Activated T-cell treated with anti-CD3 and anti-CD28 coated beads for 4 hours (primary cell): ENCODE data around the gene POLR2E.

Experiments
- DNase-seq: peaks from one replicate; pipeline ENCODE4 v3.0.0-alpha.2; 2020

POLR2E gene

DNA sequence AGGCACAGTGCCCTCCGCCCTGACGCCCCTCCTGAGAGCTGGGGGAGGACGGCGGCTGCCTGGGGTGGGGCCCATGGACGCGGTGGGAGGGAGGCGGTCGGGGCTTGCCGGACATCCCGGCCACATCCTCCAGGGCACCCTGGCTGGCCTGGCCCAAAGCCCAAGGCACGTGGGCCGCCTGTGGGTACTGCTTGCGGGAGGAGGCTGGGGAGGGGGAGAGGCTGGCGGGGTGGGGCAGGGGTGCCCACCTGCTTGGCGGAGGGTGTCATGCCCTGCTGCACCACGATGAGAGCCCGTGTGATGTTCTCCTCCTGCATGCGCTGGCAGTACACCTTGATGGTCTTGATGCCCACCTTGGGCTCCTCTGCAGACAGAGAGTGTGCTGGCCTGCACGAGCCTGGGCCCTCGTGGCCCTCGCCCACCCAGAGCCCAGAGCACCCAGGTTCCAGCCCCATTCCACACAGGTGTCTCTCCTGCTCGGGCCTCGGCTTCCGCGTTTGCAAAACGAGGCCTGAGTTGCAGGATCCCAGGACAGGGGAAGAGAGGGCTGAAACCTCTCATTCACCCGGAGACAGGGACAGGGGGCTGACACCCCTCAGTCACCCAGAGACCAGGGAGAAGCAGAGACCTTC is 3.5 kb downstream of the POLR2E start:
- DNase-seq: no peak

DNA sequence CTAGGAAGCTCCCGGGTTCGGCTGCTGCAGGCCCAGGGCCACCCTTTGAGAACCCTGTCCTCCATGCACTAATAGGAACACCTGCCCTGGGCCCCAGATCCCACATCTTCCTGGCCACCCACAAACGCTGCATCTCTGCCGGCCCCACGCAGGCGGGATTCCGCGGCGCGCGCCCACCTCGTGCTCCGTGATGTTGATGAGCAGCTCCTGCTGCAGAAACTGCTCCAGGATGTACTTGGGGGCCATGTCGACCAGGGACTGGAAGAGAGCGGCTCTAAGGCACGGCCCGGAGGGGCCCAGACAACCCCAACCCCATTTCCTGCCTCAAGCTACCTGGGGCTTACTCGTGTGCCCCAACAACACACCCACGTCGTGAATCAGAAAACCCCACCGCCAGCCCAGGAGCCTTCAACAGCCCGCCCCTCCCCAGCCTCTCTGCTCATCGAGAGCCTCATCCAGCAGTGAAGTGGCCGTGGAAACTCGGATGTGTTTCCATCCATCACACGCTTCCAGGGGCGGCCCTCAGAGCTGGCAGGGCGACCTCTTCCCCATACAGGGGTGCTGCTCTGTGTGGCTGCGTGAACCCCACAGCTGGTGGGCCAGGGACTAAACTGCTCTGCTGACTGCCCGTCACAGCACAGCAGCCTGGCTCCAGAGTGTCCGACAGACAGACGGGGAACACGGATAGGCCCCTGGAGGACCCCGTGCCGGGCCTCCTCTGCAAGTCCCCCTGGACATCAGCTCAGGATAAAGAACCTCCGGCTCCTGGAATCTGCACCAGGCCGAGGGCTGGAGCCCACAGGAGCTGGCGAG is 4.2 kb downstream of the POLR2E start:
- DNase-seq: no peak

DNA sequence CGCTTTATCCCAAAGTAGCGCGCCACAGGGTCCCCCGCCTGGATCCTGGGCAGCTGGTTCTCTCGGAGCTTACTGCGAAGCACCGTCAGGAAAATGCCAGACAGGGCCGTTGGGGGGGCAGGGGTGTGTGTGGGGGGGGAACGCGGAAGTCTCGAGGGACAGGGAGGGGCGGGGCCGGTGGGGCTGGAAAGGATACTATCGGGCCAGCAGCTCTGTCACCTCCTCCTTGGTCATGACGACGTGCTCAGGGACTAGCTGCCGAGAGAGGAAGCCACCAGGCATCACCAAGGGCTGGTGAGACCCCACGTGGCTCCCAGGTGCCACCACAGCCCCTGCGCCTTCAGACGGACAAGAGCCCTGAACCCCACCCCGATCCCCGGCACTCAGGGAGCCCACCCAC is 5.3 kb downstream of the POLR2E start:
- no peak for DNase-seq

DNA sequence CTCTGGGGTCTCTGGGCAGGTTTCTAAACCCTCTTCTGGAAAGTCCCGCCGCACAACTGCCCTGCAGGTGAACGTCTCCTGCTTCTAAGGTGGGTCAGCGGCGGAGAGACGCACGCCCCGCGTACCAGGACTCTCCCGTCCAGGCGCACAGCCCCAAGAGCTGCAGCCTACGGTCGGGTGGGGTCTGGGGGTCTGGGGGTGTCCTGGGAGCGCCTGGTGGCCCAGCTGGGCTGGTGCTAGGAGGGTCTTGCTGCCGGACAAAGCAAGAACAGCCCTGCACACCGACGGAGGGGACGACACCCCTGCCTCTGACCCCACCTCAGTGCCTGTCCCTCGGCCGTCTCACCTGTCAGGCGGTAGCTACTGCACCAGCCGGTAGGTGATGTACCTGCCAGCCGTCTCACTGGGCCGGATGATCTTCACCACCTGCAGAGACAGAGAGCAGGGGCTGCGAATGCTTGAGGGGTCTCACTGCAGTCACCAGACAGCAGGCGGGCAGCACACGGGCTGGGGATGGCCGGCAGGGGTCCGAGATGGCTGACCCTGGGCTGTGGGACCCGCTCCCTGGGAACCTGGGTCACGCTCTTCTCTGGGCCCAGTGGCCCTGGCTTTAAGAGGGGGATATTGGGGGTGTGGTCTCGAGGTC is 5.9 kb downstream of the POLR2E start:
- no peak for DNase-seq

DNA sequence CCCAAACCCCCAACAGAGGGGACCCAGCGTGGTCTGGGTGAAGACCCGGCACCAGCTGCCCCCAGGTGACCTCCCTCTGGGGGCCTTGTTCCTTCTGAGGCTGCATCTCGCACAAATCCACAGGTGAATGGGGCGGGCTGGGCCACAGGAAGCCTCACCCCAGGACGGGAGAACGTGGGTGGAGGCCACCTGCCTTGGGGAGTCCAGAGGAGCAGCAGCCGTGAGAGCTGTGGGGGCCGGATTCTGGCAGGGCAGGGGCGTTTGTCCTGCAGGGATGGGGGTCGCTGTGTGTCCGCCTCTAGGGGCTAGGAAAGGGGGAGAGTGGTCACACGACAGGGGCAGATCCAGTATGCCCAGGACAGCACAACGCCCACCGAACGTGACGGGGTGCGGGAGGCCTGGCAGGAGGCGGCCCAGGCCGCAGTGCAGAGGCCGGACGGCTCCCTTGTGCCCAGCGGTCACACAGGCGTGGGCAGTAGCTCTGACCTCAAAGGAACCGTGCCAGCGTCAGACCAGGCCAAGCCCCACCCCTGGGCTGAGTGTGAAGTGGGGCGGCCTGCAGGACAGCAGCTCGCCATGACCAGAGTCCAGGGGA is 6.7 kb downstream of the POLR2E start:
- no peak for DNase-seq

DNA sequence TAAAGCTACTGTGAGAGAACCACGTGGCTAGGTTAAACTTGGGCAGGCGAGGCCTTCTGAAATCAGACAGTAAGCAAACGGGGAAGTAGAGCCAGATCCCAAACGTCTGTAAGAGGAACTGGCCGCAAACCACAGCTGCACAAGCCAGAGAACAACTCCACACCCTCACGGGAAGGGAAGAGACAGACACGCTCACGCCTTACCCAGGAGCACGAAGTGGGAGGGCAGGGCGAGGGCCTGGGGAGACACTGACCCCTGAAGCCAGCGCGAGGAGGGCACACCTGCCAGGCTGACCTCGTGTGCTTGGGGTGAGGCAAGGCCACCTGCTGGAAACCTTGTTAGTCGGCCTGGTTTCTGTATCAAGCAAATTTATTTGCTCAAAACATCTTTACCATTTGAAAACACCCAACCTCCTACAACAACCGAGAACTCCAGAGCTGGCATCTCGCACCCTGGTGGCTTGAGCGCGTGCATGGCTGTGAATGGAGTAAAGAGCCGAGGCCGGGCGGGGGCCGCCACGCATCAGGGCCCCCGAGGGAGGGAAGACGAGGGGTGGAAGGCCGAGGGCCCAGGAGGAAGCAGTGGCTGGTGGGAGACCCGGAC is 7.3 kb downstream of the POLR2E start:
- DNase-seq: no peak

DNA sequence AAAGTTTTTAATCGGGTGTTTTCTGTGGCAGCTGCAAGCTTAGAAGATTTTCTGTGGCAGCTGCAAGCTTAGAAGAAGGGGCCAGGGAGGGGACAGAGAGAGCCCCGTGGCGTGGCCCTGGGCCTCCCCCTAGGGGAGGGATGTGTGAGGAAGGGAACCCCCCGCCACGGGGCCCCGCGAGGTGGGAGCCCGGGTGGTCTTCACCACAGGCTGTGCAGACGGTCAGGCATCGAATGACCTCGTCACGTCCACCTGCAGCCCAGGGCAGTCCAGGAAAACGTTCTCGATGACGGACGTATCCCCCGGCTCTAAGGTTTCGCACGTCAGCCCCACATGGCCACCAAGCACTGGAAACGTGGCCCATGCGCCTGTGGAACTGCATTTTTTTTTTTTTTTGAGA is 8.6 kb downstream of the POLR2E start:
- DNase-seq: no peak

DNA sequence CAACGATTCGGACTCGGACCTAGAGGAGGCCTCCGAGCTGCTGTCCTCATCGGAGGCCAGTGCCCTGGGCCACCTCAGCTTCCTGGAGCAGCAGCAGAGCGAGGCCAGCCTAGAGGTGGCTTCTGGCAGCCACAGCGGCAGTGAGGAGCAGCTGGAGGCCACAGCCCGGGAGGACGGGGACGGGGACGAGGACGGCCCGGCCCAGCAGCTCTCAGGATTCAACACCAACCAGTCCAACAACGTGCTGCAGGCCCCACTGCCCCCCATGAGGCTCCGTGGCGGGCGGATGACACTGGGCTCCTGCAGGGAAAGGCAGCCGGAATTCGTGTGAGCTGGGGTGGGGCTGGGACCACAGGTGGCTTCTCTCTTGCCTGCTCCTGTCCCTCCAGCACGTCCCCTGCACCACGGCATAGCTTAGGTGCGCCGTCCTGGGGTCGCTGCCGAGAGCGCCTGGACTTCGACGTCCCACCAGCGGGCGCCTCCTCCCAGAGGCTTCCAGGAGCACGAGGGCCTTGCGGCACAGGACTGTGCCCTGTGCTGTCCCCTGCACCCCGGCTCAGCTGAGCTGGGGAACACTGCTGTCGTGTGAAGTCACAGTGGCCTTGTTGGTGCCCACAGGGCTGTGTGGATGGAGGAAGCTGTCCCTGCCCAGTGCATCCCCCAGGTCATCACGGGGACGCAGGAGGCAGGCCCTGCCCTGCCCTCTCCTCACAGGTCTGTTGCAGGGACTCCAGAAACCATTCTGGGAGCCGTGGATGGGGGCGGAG is 9.3 kb downstream of the POLR2E start:
- no peak for DNase-seq

DNA sequence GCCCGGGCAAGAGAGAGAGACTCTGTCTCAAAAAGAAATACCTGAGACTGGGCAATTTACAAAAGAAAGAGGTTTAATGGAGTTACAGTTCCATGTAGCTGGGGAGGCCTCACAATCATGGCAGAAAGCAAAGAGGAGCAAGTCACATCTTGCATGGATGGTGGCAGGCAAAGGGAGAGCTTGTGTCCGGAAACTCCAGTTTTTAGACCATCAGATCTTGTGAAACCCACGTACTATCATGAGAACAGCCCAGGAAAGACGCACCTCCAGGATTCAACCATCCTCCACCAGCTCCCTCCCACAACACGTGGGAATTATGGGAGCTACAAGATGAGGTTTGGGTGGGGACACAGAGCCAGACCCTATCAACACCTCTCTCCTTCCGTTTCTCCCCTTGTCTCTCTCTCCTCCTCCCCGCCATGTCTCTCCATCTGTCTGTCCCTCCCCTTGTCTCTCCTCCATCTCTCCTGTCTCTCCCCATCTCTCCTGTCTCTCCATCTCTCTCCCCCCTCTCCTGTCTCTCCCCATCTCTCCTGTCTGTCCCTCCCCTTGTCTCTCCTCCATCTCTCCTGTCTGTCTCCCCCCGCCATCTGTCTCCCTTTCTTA is 10.0 kb downstream of the POLR2E start:
- no peak for DNase-seq

DNA sequence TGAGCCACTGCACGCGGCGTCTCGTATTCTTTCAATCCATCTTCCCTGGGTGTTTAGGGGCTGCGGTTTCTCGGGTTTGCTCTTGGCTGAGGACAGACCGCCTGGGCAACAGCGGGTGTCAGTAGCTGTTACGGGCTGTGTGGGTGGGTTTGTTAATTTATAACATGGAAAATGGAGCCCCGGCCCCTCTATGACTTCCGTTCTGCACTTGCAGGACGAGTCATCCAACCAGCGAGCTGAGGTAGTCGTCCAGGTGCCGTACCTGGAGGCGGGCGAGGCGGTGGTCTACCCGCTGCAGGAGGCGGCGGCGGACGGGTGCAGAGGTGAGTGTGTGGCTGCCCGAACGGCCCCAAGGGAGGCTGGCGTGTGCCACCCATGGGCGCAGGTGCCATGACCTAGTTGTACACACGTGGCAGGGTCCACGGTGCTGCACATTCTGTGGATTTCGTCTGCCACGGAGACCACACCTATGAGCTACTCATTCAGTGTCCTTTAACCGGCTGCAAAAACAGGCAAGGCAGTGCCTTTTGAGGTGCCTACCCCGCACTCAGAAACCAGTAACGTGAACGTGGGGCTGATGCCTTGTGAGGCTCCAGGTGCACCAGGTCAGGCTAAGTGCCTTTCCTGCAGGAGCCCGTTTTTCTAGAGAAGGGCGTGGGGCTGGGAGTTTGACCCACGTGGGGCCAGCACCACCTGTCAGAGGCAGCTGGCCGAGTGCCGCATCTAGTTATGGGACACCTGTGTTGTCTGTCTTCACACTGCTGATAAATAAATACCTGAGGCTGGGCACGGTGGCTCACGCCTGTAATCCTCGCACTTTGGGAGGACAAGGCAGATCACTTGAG is 10.9 kb downstream of the POLR2E start:
- no peak for DNase-seq

DNA sequence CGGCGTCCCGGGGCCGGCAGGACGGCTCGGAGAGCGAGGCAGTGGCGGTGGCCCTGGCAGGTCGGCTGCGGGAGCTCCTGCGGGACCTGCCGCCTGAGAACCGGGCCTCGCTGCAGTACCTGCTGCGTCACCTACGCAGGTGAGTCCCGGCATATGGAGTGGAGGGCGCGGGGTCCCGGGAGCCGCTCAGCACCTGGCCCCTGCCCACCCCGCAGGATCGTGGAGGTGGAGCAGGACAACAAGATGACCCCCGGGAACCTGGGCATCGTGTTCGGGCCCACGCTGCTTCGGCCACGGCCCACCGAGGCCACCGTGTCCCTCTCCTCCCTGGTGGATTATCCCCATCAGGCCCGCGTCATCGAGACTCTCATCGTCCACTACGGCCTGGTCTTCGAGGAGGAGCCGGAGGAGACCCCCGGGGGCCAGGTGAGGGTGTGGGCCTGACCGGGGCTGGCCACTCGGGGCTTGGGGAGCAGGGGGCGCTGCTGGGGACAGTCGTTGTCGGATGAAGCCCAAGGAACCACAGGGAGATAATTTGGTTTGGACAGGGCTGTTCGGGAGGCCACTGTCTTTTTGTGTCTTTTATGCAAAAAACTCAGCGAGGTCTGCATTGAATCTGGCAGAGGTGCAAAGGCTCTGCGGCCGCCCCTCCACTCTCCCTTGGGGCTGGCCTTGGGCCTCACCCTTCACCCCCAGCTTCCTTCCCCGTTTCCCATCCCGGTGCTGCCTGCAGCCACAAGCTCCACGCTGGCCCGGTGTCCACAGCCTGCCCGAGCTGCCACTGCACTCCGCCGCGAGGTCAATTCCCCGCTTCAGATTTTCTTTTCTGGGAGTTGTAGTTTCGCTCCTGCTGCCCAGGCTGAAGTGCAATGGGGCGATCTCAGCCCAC is 12.0 kb downstream of the POLR2E start:
- no peak for DNase-seq

DNA sequence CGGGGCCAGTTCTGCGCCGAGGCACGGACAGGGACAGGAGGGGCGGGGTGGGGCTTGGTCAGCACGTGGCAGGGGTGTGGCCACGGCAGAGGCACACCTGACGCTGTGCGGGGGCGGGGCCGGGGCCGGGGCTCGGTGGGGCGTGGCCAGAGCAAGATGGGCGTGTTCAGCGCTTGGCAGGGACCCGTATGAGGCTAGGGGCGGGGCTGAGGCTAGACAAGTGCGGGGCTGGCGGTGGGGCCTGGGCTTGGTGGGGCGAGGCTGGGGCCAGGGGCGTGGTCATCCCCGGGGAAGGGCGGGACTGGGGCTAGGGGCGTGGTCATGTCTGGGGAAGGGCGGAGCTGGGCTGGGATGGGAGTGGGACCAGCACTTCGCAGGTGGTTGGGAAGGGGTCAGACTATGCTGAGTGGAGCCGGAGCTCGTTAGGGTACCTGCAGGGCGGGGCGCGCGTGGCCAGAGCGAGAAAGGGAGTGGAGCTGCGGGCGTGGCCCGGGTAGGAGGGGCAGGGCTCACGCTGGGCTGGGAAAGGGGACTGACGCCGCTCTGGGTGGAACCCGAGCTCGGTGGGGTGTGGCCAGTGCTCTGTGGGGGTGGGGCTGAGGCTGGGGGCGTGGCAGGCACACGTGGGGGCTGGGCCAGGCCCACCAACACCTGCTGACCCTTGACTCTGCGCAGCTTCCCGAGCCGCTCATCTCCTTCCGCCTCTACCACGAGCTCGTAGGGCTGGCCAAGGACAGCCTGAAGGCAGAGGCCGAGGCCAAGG is 12.8 kb downstream of the POLR2E start:
- DNase-seq: peak; percentile 56

DNA sequence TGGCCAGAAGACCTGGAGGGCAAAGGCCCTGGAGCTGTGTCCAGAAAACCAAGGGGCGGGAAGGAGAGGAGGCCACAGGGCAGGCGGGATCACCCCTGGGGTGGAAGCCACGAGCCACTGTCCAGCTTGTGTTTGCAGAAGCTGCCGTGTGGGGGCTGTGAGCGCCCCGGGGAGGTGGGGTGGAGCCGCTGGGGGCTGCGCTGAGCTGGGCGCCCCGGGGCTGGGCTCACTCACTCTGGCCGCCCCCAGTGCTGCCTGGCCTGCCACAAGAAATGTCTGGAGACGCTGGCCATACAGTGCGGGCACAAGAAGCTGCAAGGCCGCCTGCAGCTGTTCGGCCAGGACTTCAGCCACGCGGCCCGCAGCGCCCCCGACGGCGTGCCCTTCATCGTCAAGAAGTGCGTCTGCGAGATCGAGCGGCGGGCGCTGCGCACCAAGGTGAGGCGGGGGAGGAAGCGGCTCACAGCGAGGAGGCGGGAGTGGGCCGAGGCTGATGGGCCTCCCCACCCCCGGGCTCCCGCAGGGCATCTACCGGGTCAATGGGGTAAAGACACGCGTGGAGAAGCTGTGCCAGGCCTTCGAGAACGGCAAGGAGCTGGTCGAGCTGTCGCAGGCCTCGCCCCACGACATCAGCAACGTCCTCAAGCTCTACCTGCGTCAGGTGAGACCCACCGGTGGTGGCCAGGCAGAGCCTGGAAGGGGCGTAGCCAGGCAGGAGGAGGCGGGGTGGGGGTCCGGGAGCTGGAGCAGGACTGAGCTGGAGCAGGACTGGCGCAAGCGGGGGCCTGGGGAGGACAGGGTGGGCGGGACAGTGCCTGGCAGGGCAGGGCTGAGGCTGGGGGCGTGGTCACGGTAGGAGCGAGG is 13.6 kb downstream of the POLR2E start:
- DNase-seq: no peak

DNA sequence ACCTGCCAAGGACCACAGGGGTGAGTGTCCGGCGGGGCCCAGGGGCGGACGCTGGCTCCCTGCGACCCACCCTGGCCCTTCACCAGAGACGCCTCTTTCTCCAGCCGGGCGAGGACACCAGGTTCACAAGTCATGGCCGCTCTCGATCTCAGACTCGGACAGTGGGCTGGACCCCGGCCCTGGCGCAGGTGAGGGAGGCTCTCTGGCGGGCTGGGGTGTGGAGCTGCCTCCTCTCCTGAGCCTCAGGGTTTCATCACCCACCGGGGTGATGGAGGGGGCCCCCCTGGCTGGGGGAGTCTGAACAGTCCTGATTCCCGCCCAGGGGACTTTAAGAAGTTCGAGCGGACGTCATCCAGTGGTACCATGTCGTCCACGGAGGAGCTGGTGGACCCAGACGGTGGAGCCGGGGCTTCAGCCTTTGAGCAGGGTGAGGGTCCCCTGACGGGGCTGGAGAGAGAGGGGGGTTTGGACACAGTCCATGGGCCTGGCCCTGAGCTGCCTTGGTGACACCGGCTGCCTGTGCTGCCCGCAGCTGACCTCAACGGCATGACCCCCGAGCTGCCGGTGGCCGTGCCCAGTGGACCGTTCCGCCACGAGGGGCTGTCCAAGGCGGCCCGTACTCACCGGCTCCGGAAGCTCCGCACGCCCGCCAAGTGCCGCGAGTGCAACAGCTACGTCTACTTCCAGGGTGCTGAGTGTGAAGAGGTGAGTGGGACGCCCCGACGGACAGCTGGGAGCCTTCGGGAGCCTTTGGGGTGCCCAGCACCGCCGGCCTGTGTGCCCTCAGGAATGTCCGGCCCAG is 14.6 kb downstream of the POLR2E start:
- DNase-seq: no peak

DNA sequence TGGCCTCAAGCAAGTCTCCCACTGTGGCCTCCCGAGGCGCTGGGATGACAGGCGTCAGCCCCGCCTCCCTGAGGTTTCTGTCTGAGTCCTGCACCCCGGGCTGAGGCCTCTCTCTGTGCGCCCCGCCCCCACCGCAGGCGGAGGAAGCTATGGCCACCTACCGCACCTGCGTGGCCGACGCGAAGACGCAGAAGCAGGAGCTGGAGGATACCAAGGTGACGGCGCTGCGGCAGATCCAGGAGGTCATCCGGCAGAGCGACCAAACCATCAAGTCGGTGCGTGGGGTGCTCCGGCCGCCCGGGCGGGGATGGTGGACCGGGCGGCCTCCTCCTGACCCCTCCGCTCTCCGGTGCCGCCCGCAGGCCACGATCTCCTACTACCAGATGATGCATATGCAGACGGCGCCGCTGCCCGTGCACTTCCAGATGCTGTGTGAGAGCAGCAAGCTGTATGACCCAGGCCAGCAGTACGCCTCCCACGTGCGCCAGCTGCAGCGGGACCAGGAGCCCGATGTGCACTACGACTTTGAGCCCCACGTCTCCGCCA is 15.5 kb downstream of the POLR2E start:
- no peak for DNase-seq

DNA sequence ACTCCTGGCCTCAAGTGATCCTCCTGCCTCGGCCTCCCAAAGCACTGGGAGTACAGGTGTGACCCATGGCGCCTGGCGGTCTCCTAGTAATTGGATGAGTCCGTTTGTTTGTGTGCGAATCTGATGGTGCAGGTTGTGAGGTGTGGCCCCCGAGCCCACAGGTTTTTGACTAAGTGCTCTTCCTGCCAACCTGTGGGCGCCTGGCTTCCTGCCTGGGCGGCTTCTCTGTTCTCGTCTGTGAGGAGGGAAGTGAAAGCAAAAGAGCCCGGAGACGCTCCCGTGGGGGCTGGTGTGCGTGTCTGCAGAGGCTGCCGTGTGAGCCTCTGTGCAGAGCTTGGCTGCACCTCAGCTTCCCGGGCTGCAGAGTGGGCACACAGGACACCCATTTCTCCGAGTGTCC is 18.2 kb downstream of the POLR2E start:
- peak; percentile 79 for DNase-seq

DNA sequence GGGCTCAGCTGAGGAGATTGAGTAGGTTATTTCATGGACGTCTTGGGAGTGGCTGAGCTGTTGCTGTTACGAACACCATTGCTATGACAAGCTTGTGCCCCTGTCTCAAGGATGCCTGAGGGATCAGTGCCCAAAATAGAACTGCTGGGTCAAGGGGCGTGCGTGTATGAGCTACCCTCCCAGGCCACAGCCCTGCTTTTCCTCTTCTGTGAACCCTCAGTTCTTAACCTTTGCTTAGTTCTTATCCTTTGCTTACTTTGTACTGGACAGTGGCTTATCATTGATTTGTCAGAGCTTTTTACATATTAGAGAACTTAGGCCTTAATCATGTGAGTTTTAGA is 19.2 kb downstream of the POLR2E start:
- no peak for DNase-seq
